NT2/D1 (cell line): ENCODE measurements around the gene HOXB3.

Experiments
- SUZ12 ChIP-seq: IDR thresholded peaks from 2 replicates; pipeline ENCODE4 v1.6.1; 2011; ENCODE audit not compliant: insufficient read length, insufficient read depth; ENCODE audit errors: extremely low read depth
- YY1 ChIP-seq: IDR thresholded peaks from 2 replicates; pipeline ENCODE4 v1.6.1; 2011; ENCODE audit not compliant: insufficient read length, insufficient read depth
- ZNF274 ChIP-seq: IDR thresholded peaks from 2 replicates; pipeline ENCODE4 v1.6.1; 2011; ENCODE audit warnings: mild to moderate bottlenecking, low read depth, low read length

- TF ChIP-seq YY1 (no peak), ZNF274 (no peak), SUZ12 (no peak)
Observed at GRCh38 chr17:48596735-48597527, 6.9 kb upstream of the HOXB3 start.
